T-helper 2 cell treated with Interferon-gamma antibody and Interleukin-4, amounts not matched to agents 5 μg/mL and 100 μg/mL, for 36 hours (primary cell): ENCODE results near the gene RCC1.
A peak's percentile ranks its signal among the peaks of the same experiment; 100 is the strongest.
"Not testable (repeated sequence)": the region's sequence is repeated elsewhere in the genome, so short reads cannot be mapped to it uniquely, and the experiment has no call there.

ENCODE experiments used
- DNase-seq: peaks from one replicate; pipeline ENCODE4 v3.0.0; 2021; ENCODE audit warnings: low spot score
- H3K27ac Mint-ChIP-seq: one replicate; pipeline ENCODE4 v1.8.0; 2021; ENCODE audit warnings: mild to moderate bottlenecking, mixed read lengths
- H3K27me3 Mint-ChIP-seq: one replicate; pipeline ENCODE4 v1.8.0; 2021; ENCODE audit warnings: low read depth, mixed read lengths
- H3K36me3 Mint-ChIP-seq: one replicate; pipeline ENCODE4 v1.8.0; 2021; ENCODE audit warnings: low read depth, mixed read lengths
- H3K4me1 Mint-ChIP-seq: one replicate; pipeline ENCODE4 v1.8.0; 2021; ENCODE audit warnings: low read depth, mixed read lengths
- H3K4me3 Mint-ChIP-seq: one replicate; pipeline ENCODE4 v1.8.0; 2022; ENCODE audit warnings: mild to moderate bottlenecking, moderate library complexity, mixed read lengths
- H3K9me3 Mint-ChIP-seq: one replicate; pipeline ENCODE4 v1.8.0; 2021; ENCODE audit warnings: mixed read lengths

Gene RCC1

GRCh38 chr1:28519946-28520725 lies 14.3 kb downstream of the RCC1 start:
- Mint-ChIP-seq H3K4me1 (peaks cover 29% of the 10 kb centered on the region), H3K4me3 (peak overlapping the region; percentile 43), H3K27ac (no peak overlapping the region), H3K36me3 (peaks cover 18% of the 10 kb centered on the region), H3K27me3 (no peaks in the 10 kb centered on the region), H3K9me3 (no peaks in the 10 kb centered on the region)
- no peak for DNase-seq

GRCh38 chr1:28520796-28521195 lies 15.0 kb downstream of the RCC1 start:
- H3K27ac Mint-ChIP-seq, H3K4me3 Mint-ChIP-seq, H3K27me3 Mint-ChIP-seq, DNase-seq, H3K9me3 Mint-ChIP-seq: not testable (repeated sequence)
- peaks cover 20% of the 10 kb centered on the region for H3K36me3 Mint-ChIP-seq
- H3K4me1 Mint-ChIP-seq = peaks cover 29% of the 10 kb centered on the region

GRCh38 chr1:28521502-28522164 lies 15.8 kb downstream of the RCC1 start:
- H3K9me3 Mint-ChIP-seq = no peaks in the 10 kb centered on the region
- peak overlapping the region; percentile 27 for H3K27ac Mint-ChIP-seq
- H3K27me3 Mint-ChIP-seq = no peaks in the 10 kb centered on the region
- peaks cover 20% of the 10 kb centered on the region for H3K36me3 Mint-ChIP-seq
- H3K4me1 Mint-ChIP-seq = peaks cover 29% of the 10 kb centered on the region
- no peak for DNase-seq
- no peak overlapping the region for H3K4me3 Mint-ChIP-seq

- not testable (repeated sequence) for DNase-seq, H3K9me3 Mint-ChIP-seq, H3K4me3 Mint-ChIP-seq, H3K27ac Mint-ChIP-seq, H3K27me3 Mint-ChIP-seq
- Mint-ChIP-seq H3K4me1 (peaks cover 24% of the 10 kb centered on the region), H3K36me3 (peaks cover 19% of the 10 kb centered on the region)
Observed at GRCh38 chr1:28522537-28522936, 16.7 kb downstream of the RCC1 start.

- H3K27ac Mint-ChIP-seq, DNase-seq, H3K4me3 Mint-ChIP-seq: not testable (repeated sequence)
Observed at GRCh38 chr1:28525002-28525642, 19.3 kb downstream of the RCC1 start.

GRCh38 chr1:28526886-28527285 lies 21.0 kb downstream of the RCC1 start:
- Mint-ChIP-seq H3K27ac (no peak overlapping the region), H3K36me3 (peaks cover 31% of the 10 kb centered on the region), H3K4me1 (peaks cover 7% of the 10 kb centered on the region), H3K9me3 (no peaks in the 10 kb centered on the region), H3K27me3 (no peaks in the 10 kb centered on the region), H3K4me3 (no peak overlapping the region)
- DNase-seq = no peak

More at GRCh38 chr1:28525002-28525642, 19.3 kb downstream of the RCC1 start:
- H3K4me1 Mint-ChIP-seq = peaks cover 13% of the 10 kb centered on the region
- H3K27me3 Mint-ChIP-seq, H3K9me3 Mint-ChIP-seq: not testable (repeated sequence)
- H3K36me3 Mint-ChIP-seq = peaks cover 23% of the 10 kb centered on the region

- Mint-ChIP-seq H3K4me1 (no peaks in the 10 kb centered on the region), H3K36me3 (peaks cover 42% of the 10 kb centered on the region), H3K27me3 (no peaks in the 10 kb centered on the region), H3K9me3 (no peaks in the 10 kb centered on the region), H3K27ac (no peak overlapping the region), H3K4me3 (no peak overlapping the region)
- no peak for DNase-seq
Observed at GRCh38 chr1:28530456-28530855, 24.6 kb downstream of the RCC1 start.

- Mint-ChIP-seq H3K27ac (no peak overlapping the region), H3K9me3 (no peaks in the 10 kb centered on the region)
Observed at GRCh38 chr1:28534671-28535070, 28.8 kb downstream of the RCC1 start.

GRCh38 chr1:28535180-28535579 lies 29.3 kb downstream of the RCC1 start:
- Mint-ChIP-seq H3K4me3 (no peak overlapping the region), H3K4me1 (no peaks in the 10 kb centered on the region), H3K27ac (no peak overlapping the region), H3K36me3 (peaks cover 48% of the 10 kb centered on the region), H3K9me3 (no peaks in the 10 kb centered on the region), H3K27me3 (no peaks in the 10 kb centered on the region)
- no peak for DNase-seq

More at GRCh38 chr1:28534671-28535070, 28.8 kb downstream of the RCC1 start:
- Mint-ChIP-seq H3K4me3 (no peak overlapping the region), H3K36me3 (peaks cover 53% of the 10 kb centered on the region), H3K4me1 (no peaks in the 10 kb centered on the region), H3K27me3 (no peaks in the 10 kb centered on the region)
- no peak for DNase-seq

GRCh38 chr1:28537457-28538199 lies 31.8 kb downstream of the RCC1 start:
- H3K9me3 Mint-ChIP-seq = no peaks in the 10 kb centered on the region
- H3K36me3 Mint-ChIP-seq = peaks cover 31% of the 10 kb centered on the region

GRCh38 chr1:28538286-28538685 lies 32.4 kb downstream of the RCC1 start:
- Mint-ChIP-seq H3K9me3 (no peaks in the 10 kb centered on the region), H3K27me3 (no peaks in the 10 kb centered on the region), H3K4me3 (no peak overlapping the region), H3K27ac (no peak overlapping the region), H3K4me1 (no peaks in the 10 kb centered on the region), H3K36me3 (peaks cover 31% of the 10 kb centered on the region)
- DNase-seq = no peak

More at GRCh38 chr1:28537457-28538199, 31.8 kb downstream of the RCC1 start:
- H3K27ac Mint-ChIP-seq = no peak overlapping the region
- no peak for DNase-seq
- H3K4me1 Mint-ChIP-seq = no peaks in the 10 kb centered on the region
- H3K4me3 Mint-ChIP-seq = no peak overlapping the region
- no peaks in the 10 kb centered on the region for H3K27me3 Mint-ChIP-seq

- H3K36me3 Mint-ChIP-seq = peaks cover 17% of the 10 kb centered on the region
- H3K4me3 Mint-ChIP-seq = no peak overlapping the region
- H3K4me1 Mint-ChIP-seq = no peaks in the 10 kb centered on the region
- H3K9me3 Mint-ChIP-seq = no peaks in the 10 kb centered on the region
- no peaks in the 10 kb centered on the region for H3K27me3 Mint-ChIP-seq
- DNase-seq = no peak
- no peak overlapping the region for H3K27ac Mint-ChIP-seq
Observed at GRCh38 chr1:28540651-28541050, 34.8 kb downstream of the RCC1 start.

- H3K4me1 Mint-ChIP-seq, H3K4me3 Mint-ChIP-seq, H3K9me3 Mint-ChIP-seq, H3K27me3 Mint-ChIP-seq, H3K27ac Mint-ChIP-seq, DNase-seq: not testable (repeated sequence)
- peaks cover 10% of the 10 kb centered on the region for H3K36me3 Mint-ChIP-seq
Observed at GRCh38 chr1:28541414-28542015, 35.7 kb downstream of the RCC1 start.
